A549 (cell line): ENCODE results near the gene SLC8A1. TPM values are rescaled to one million over a fixed set of nuclear protein-coding genes. Genes with fewer than 3 reads are reported as not detected.

Experiments
- ATAC-seq, 2 experiments: fragments of 200-7000 bp in 1 of 2; fragments of >200 bp in 1 of 2; cut with Nextera tagmentation in 1 of 2; cut with Tn5 transposase in 1 of 2; 3 replicates each; pipeline versions ENCODE4 v1.8.0 to v1.9.1; 2018 to 2020; ENCODE audit warnings: mild to moderate bottlenecking in 1 of 2, moderate library complexity in 1 of 2
- CTCF ChIA-PET: fragments of 300-600 bp; sonication (Branson Sonifier 250); formaldehyde crosslinking; extraction: SDS; loops from one replicate; lab custom pipeline; 2021; ENCODE audit warnings: antibody characterized with exemption, inconsistent platforms; lab: Yijun Ruan, JAX
- POLR2A ChIA-PET: fragments of 350-600 bp; formaldehyde crosslinking; extraction: SDS; loops from one replicate; lab custom pipeline; 2021; ENCODE audit warnings: antibody characterized with exemption, inconsistent platforms; lab: Yijun Ruan, JAX
- DNase-seq, 2 experiments: peaks; one replicate each; pipeline versions ENCODE4 v3.0.0 to v3.0.0-alpha.2; 2011 to 2016; ENCODE audit warnings: low read depth in 1 of 2, low spot score in 1 of 2
- FAIRE-seq: peaks from 2 replicates; lab custom pipeline; 2011; peaks lifted over from hg19 to GRCh38; lab: Jason Lieb, UNC
- H3K27ac ChIP-seq, 2 experiments: fragments of >200 bp; sonication (Bioruptor Twin); formaldehyde crosslinking; 3 replicates each; pipeline ENCODE4 v1.5.1; 2016 to 2017
- H3K4me1 ChIP-seq: fragments of >200 bp; sonication (Bioruptor Twin); formaldehyde crosslinking; 3 replicates; pipeline ENCODE4 v1.6.1; 2016
- H3K4me2 ChIP-seq: fragments of >200 bp; sonication (Bioruptor Twin); formaldehyde crosslinking; 3 replicates; pipeline ENCODE4 v1.6.1; 2016
- H3K4me3 ChIP-seq: fragments of >200 bp; sonication (Bioruptor Twin); formaldehyde crosslinking; 3 replicates; pipeline ENCODE4 v1.5.1; 2016
- H3K9me3 ChIP-seq: fragments of >200 bp; sonication (Bioruptor Twin); formaldehyde crosslinking; 3 replicates; pipeline ENCODE4 v1.6.1; 2016
- CHD4 ChIP-seq: fragments of 200-600 bp; sonication (generic); IDR thresholded peaks from 2 replicates; pipeline ENCODE4 v1.6.1; 2016; ENCODE audit warnings: antibody characterized with exemption, mild to moderate bottlenecking, borderline replicate concordance
- EHMT2 ChIP-seq: fragments of 200-600 bp; sonication (generic); IDR thresholded peaks from 2 replicates; pipeline ENCODE4 v1.6.1; 2016; ENCODE audit warnings: antibody characterized with exemption, low read depth, mild to moderate bottlenecking, moderate library complexity
- EP300 ChIP-seq, 2 experiments: fragments of >200 bp; sonication (Bioruptor Twin); formaldehyde crosslinking; IDR thresholded peaks; 2 replicates in 1 of 2; 3 replicates in 1 of 2; pipeline ENCODE4 v1.6.1; 2016 to 2017
- ESRRA ChIP-seq: fragments of 150-350 bp; IDR thresholded peaks from 2 replicates; pipeline ENCODE4 v1.6.1; 2014; ENCODE audit warnings: mild to moderate bottlenecking, low read length, borderline replicate concordance
- FOSL2 ChIP-seq, 2 experiments: fragments of 450-650 bp in 1 of 2; fragments of >200 bp in 1 of 2; sonication (Bioruptor Twin) in 1 of 2; formaldehyde crosslinking; IDR thresholded peaks; 2 replicates each; pipeline versions ENCODE4 v1.5.0 to v1.6.1; 2016 to 2020; ENCODE audit warnings: mild to moderate bottlenecking in 1 of 2, moderate library complexity in 1 of 2
- FOXS1 ChIP-seq: fragments of 250-450 bp; sonication (Bioruptor Pico); IDR thresholded peaks from 2 replicates; pipeline ENCODE4 v1.5.0; 2020; ENCODE audit warnings: mild to moderate bottlenecking, moderate library complexity
- HDAC2 ChIP-seq: fragments of 200-600 bp; sonication (generic); IDR thresholded peaks from 2 replicates; pipeline ENCODE4 v1.6.1; 2016
- HEYL ChIP-seq: fragments of 250-450 bp; sonication (Bioruptor Pico); IDR thresholded peaks from 2 replicates; pipeline ENCODE4 v1.8.0; 2021; ENCODE audit warnings: mild to moderate bottlenecking, moderate library complexity
- JUN ChIP-seq, 2 experiments: fragments of >200 bp; sonication (Bioruptor Twin); formaldehyde crosslinking; IDR thresholded peaks; 2 replicates in 1 of 2; 3 replicates in 1 of 2; pipeline ENCODE4 v1.6.1; 2016 to 2017
- KDM1A ChIP-seq: fragments of 200-600 bp; sonication (generic); IDR thresholded peaks from 2 replicates; pipeline ENCODE4 v1.6.1; 2016; ENCODE audit warnings: low read depth, mild to moderate bottlenecking
- KDM5A ChIP-seq: fragments of 200-600 bp; sonication (generic); IDR thresholded peaks from 2 replicates; pipeline ENCODE4 v1.6.1; 2016; ENCODE audit warnings: antibody characterized with exemption, mild to moderate bottlenecking
- MYC ChIP-seq: IDR thresholded peaks from 2 replicates; pipeline ENCODE4 v1.6.1; 2012; ENCODE audit warnings: mild to moderate bottlenecking, inconsistent platforms, low read length, improper control_type of control experiment, borderline replicate concordance
- NFE2L2 ChIP-seq: fragments of 150-350 bp; conservative IDR thresholded peaks from 2 replicates; pipeline ENCODE4 v1.6.1; 2014; ENCODE audit warnings: low read length
- NR3C1 ChIP-seq: fragments of >200 bp; sonication (Bioruptor Twin); formaldehyde crosslinking; IDR thresholded peaks from 3 replicates; pipeline ENCODE4 v1.6.1; 2017
- RAD21 ChIP-seq, 2 experiments: fragments of >200 bp in 1 of 2; sonication (Bioruptor Twin) in 1 of 2; formaldehyde crosslinking in 1 of 2; IDR thresholded peaks in 1 of 2; conservative IDR thresholded peaks in 1 of 2; 2 replicates in 1 of 2; 3 replicates in 1 of 2; pipeline ENCODE4 v1.6.1; 2012 to 2018; ENCODE audit warnings: inconsistent platforms in 1 of 2
- RNF2 ChIP-seq: fragments of 200-600 bp; sonication (generic); IDR thresholded peaks from 2 replicates; pipeline ENCODE4 v1.6.1; 2016; ENCODE audit warnings: low read depth, mild to moderate bottlenecking, antibody characterized with exemption, moderate library complexity, borderline replicate concordance
- TP53 ChIP-seq: fragments of 250-450 bp; sonication (Bioruptor Pico); IDR thresholded peaks from 2 replicates; pipeline ENCODE4 v1.5.0; 2021; ENCODE audit warnings: mild to moderate bottlenecking, moderate library complexity
- ZC3H11A ChIP-seq: fragments of 450-650 bp; IDR thresholded peaks from 2 replicates; pipeline ENCODE4 v1.6.1; 2014; ENCODE audit warnings: antibody characterized with exemption, mild to moderate bottlenecking
- ZFP36 ChIP-seq: fragments of 450-650 bp; IDR thresholded peaks from 2 replicates; pipeline ENCODE4 v1.6.1; 2014; ENCODE audit warnings: borderline replicate concordance; ENCODE audit not compliant: partially characterized antibody
- ZNF302 ChIP-seq: fragments of 250-450 bp; sonication (Bioruptor Pico); IDR thresholded peaks from 2 replicates; pipeline ENCODE4 v1.9.0; 2021; ENCODE audit warnings: inconsistent platforms, mild to moderate bottlenecking, moderate library complexity
- WGBS: methylation state at CpG from one replicate; pipeline ENCODE4 v1.1.6; 2017; ENCODE audit errors: missing lambda C conversion rate; 5-methylcytosine and 5-hydroxymethylcytosine counted together
- polyA plus RNA-seq, 4 experiments: library from polyadenylated mRNA; depleted of rRNA in 3 of 4; stranded (reverse); fragments of >200 nt; fragmentation: RNase III in 1 of 4; extraction: RNeasy Plus Mini Kit Qiagen cat#74134 plus additional on column Dnase treatment in 1 of 4; gene quantifications; 2 replicates in 3 of 4; 3 replicates in 1 of 4; pipeline ENCODE4 v1.2.3, GENCODE V29; 2011 to 2017
- TF ChIP-seq, protein P1 (sequence below): fragments of 150-350 bp; IDR thresholded peaks from 2 replicates; pipeline ENCODE4 v1.6.1; 2014; ENCODE audit warnings: low read depth, mild to moderate bottlenecking, low read length
- TF ChIP-seq, protein P2 (sequence below): IDR thresholded peaks from 2 replicates; pipeline ENCODE4 v1.6.1; 2012
- TF ChIP-seq, protein P3 (sequence below): fragments of 200-600 bp; sonication (generic); IDR thresholded peaks from 2 replicates; pipeline ENCODE4 v1.6.1; 2016; ENCODE audit warnings: antibody characterized with exemption, mild to moderate bottlenecking, moderate library complexity

The SLC8A1 gene
- polyA plus RNA-seq, 2 of the 4 experiments (the other 2 are of a cell fraction): 0.28 to 0.92 TPM

DNA sequence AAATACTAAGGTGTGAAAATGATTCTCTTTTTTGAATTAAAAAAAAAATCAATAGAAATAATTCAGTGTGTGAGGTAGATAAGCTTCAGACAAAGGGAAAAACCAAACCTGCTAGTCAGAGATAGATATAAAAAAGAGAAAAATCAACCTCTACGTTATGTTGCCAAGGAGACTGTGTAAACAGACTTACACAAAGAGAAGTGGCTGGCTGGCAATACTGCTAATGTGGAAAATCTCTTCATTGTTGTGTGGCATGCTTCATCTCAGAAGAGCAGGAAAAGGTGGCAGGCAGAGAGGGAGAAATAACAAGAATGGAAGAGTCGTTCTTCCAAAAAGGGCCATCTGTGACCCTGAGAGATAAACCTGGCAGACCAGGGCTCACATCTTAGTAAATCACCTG is 200.8 kb downstream of the SLC8A1 start:
- ATAC-seq (no peak), DNase-seq (peak in 1 of 2 experiments; percentile 17), FAIRE-seq (no peak)
- no peak overlapping the region for H3K27ac ChIP-seq
- ChIA-PET CTCF (interaction anchor here (0.7 kb wide), 1 partner anchor 553 kb away, joined by 3 read pairs; no protein-coding TSS in a partner anchor), POLR2A (no interaction called here)
- no peaks in the 10 kb centered on the region for H3K9me3 ChIP-seq
- no peak overlapping the region for H3K4me3 ChIP-seq
- no peak overlapping the region for H3K4me2 ChIP-seq
- H3K4me1 ChIP-seq: no peaks in the 10 kb centered on the region
- TF ChIP-seq RNF2 (no peak), RAD21 (conservative IDR thresholded peaks at IDR 0.05 in 1 of 2, IDR thresholded peaks at IDR 0.05 in 1 of 2) (no peak), JUN (IDR thresholded peaks at IDR 0.05) (no peak), CHD4 (no peak), ZFP36 (no peak), NR3C1 (no peak), NFE2L2 (no peak), EP300 (IDR thresholded peaks at IDR 0.05) (no peak), MYC (no peak), FOXS1 (CRISPR knock-in tag) (no peak), KDM5A (no peak), ESRRA (no peak), TP53 (no peak), EHMT2 (no peak), ZC3H11A (no peak), HDAC2 (no peak), ZNF302 (CRISPR knock-in tag) (no peak), FOSL2 (IDR thresholded peaks at IDR 0.05) (no peak), FOSL2 (CRISPR knock-in tag; IDR thresholded peaks at IDR 0.05) (no peak)
- TF ChIP-seq, protein P1, sequence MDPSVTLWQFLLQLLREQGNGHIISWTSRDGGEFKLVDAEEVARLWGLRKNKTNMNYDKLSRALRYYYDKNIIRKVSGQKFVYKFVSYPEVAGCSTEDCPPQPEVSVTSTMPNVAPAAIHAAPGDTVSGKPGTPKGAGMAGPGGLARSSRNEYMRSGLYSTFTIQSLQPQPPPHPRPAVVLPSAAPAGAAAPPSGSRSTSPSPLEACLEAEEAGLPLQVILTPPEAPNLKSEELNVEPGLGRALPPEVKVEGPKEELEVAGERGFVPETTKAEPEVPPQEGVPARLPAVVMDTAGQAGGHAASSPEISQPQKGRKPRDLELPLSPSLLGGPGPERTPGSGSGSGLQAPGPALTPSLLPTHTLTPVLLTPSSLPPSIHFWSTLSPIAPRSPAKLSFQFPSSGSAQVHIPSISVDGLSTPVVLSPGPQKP: no peak
- TF ChIP-seq, protein P2, sequence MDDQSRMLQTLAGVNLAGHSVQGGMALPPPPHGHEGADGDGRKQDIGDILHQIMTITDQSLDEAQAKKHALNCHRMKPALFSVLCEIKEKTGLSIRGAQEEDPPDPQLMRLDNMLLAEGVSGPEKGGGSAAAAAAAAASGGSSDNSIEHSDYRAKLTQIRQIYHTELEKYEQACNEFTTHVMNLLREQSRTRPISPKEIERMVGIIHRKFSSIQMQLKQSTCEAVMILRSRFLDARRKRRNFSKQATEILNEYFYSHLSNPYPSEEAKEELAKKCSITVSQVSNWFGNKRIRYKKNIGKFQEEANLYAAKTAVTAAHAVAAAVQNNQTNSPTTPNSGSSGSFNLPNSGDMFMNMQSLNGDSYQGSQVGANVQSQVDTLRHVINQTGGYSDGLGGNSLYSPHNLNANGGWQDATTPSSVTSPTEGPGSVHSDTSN: no peak
- TF ChIP-seq, all 56 proteins: peak for 0
- 19% methylated on average over 2 of the region's 2 CpGs for WGBS

DNA sequence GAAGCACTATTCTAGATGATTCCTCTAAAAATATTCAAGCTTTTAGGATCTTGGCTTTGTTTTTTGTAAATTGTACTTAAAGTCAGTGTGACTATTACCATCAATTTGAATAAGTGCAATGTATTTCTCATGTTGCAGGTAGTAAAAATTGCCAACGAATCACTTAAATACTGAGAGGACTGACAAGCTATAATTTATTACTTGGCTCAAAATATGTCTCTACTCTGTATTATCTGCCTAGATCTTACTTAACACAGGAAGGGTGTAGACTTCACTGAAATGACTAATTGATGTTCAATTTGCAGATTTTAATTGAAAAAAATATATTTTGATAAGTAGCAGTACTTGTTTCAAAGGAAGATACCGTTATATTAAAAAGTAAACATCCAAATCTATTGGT is 202.3 kb downstream of the SLC8A1 start:
- H3K4me1 ChIP-seq: no peaks in the 10 kb centered on the region
- ATAC-seq (no peak), DNase-seq (no peak), FAIRE-seq (no peak)
- no peak overlapping the region for H3K4me2 ChIP-seq
- WGBS: 5% methylated on average over 2 of the region's 2 CpGs
- H3K27ac ChIP-seq: no peak overlapping the region
- H3K4me3 ChIP-seq: no peak overlapping the region
- H3K9me3 ChIP-seq: no peaks in the 10 kb centered on the region
- TF ChIP-seq HEYL (CRISPR knock-in tag) (no peak), RNF2 (no peak), NR3C1 (no peak), KDM1A (no peak)
- TF ChIP-seq, protein P3, sequence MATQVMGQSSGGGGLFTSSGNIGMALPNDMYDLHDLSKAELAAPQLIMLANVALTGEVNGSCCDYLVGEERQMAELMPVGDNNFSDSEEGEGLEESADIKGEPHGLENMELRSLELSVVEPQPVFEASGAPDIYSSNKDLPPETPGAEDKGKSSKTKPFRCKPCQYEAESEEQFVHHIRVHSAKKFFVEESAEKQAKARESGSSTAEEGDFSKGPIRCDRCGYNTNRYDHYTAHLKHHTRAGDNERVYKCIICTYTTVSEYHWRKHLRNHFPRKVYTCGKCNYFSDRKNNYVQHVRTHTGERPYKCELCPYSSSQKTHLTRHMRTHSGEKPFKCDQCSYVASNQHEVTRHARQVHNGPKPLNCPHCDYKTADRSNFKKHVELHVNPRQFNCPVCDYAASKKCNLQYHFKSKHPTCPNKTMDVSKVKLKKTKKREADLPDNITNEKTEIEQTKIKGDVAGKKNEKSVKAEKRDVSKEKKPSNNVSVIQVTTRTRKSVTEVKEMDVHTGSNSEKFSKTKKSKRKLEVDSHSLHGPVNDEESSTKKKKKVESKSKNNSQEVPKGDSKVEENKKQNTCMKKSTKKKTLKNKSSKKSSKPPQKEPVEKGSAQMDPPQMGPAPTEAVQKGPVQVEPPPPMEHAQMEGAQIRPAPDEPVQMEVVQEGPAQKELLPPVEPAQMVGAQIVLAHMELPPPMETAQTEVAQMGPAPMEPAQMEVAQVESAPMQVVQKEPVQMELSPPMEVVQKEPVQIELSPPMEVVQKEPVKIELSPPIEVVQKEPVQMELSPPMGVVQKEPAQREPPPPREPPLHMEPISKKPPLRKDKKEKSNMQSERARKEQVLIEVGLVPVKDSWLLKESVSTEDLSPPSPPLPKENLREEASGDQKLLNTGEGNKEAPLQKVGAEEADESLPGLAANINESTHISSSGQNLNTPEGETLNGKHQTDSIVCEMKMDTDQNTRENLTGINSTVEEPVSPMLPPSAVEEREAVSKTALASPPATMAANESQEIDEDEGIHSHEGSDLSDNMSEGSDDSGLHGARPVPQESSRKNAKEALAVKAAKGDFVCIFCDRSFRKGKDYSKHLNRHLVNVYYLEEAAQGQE: no peak
- ChIA-PET CTCF (interaction anchor here (1.3 kb wide), 2 partner anchors 9 to 305 kb away, joined by 3 to 4 read pairs; no protein-coding TSS in a partner anchor), POLR2A (no interaction called here)
